Inflammatory macrophage treated with lipopolysaccharide for 1 hour (primary cell): Measurements from ENCODE around the gene NOL4L.

Experiments
- DNase-seq, 2 donors: peaks; one replicate each; pipeline ENCODE4 v3.0.0-alpha.2; 2020 to 2022

NOL4L gene

DNA sequence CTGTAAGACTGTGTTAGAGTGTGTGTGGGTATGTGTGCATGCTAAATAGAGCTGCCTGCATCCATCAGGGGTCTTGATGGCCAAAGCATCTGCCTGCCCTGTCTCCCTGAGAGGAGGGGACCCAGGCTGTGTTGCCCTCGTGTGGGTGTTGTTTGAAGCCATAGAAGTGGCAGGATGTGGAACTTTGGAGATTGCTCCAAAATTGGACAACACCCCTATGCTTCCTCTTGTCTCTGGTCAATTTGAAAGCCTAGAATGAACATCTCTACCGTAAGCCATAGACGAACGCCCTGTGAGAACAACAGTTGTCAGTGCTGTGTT lies 144.4 kb downstream of the NOL4L start:
- no peak for DNase-seq

DNA sequence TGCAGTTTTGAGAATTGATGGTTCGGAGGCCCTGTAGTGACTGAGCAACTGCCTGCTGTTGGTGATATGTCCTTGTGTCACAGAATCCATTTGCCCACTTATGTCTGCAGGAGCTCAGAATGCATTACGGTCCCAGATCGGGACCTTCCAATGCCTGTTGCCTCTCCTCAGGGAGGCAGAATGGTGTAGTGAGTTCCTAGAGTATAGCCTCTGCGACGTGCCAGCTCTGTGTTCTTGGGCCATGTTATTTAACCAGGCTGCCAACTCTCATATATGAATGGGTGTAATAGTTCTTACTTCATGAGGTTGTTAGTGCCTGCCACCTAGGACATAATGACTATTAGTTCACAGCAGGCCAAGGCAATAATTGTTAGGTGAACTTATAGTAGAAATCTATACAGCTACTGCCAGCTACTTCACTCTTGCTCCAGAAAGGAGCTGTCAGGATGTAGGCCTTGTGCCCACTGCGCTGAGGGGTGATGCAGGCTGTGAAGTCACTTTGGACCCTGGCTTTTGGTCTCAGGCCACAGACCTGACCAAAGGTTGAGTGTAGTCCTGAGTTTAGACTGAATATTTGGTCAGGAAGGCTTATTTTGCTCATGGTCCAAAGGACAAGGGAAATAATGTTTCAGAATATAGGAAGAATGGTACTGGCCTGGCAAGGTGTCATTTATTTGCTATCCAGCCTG lies 144.9 kb downstream of the NOL4L start:
- no peak for DNase-seq

DNA sequence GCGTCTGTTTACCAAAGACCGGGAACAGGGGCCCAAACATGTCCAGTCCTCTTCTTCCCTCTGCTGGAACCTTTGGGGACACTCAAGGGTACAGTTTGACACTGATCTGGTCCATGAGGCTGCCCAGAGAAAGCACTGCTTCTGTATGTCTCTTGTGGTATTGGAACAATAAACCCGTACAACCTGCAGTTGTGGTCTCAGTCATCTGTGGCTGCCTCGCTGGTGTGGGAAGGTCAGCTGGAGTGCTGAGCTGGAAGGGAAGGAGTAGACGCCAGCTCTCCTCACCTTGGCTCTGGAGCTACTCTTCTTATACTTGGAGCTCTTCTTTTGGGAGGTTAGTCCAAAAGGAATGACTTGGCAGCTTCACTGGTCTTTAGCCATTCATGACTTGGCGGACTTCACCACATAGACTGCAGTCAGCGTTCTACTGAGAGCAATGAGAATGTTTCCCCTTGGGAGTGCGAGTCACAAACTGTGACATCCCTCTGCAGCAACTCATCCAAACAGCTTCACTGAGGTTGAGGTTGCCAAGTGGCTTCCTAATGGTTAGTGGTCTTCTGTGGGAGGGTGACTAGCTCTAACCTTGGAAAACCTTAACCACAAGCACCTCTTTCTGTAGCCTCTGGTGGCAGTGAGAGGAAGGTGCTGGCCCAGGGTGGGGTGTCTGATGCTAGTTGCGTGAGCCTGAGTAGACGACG lies 145.9 kb downstream of the NOL4L start:
- no peak for DNase-seq

GRCh38 chr20:32438331-32438858 lies 146.7 kb downstream of the NOL4L start:
- no peak for DNase-seq

DNA sequence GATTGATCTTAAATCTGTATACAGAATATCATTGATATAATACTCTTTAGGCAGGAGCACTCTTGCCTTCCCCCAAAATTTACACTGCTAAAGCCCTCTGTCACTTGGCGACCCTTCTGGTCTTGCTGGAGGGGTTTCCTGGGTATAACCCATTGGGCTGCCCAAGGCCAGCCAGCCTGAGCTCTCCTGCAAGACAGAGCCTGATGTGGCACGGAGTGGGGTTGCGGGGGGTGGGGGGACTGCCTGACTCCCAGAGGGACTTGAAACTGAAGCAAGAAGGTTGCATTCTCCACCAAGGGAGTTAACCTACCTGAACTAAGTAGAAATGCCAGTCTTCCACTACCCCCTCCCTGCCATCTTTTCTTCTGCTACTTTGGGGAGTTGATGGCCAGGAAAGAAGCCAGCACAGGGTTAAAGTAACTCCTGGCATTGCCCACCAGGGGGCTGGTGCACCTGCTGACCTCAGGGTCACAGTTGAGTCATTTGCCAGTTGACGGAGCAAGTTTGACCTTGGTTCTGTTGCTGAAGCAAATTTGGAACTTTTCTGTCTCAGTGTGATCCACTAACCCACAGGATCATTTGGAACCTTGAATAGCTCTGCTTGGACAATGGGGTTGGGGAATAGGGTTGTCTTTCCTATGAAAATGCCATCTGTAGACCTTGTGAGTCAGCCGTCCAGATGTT lies 147.6 kb downstream of the NOL4L start:
- no peak for DNase-seq

GRCh38 chr20:32436968-32437367 lies 148.2 kb downstream of the NOL4L start:
- DNase-seq = no peak

DNA sequence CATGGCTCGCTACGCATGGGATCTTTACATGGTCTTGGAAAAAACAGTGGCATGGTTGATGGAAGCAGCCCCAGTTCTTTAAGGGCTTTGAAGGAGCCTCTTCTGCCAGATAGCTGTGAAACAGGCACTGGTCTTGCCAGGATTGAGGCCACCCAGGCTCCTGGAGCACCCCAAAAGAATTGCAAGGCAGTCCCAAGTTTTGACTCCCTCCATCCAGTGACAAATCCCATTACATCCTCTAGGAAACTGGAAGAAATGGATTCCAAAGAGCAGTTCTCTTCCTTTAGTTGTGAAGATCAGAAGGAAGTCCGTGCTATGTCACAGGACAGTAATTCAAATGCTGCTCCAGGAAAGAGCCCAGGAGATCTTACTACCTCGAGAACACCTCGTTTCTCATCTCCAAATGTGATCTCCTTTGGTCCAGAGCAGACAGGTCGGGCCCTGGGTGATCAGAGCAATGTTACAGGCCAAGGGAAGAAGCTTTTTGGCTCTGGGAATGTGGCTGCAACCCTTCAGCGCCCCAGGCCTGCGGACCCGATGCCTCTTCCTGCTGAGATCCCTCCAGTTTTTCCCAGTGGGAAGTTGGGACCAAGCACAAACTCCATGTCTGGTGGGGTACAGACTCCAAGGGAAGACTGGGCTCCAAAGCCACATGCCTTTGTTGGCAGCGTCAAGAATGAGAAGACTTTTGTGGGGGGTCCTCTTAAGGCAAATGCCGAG lies 148.8 kb downstream of the NOL4L start:
- DNase-seq = no peak

DNA sequence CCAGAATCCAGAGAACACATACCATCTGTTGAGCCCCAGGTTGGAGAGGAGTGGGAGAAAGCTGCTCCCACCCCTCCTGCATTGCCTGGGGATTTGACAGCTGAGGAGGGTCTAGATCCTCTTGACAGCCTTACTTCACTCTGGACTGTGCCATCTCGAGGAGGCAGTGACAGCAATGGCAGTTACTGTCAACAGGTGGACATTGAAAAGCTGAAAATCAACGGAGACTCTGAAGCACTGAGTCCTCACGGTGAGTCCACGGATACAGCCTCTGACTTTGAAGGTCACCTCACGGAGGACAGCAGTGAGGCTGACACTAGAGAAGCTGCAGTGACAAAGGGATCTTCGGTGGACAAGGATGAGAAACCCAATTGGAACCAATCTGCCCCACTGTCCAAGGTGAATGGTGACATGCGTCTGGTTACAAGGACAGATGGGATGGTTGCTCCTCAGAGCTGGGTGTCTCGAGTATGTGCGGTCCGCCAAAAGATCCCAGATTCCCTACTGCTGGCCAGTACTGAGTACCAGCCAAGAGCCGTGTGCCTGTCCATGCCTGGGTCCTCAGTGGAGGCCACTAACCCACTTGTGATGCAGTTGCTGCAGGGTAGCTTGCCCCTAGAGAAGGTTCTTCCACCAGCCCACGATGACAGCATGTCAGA lies 149.6 kb downstream of the NOL4L start:
- no peak for DNase-seq

DNA sequence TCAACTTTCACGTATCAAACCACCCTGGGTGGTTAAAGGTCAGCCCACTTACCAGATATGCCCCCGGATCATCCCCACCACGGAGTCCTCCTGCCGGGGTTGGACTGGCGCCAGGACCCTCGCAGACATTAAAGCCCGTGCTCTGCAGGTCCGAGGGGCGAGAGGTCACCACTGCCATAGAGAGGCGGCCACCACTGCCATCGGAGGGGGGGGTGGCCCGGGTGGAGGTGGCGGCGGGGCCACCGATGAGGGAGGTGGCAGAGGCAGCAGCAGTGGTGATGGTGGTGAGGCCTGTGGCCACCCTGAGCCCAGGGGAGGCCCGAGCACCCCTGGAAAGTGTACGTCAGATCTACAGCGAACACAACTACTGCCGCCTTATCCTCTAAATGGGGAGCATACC lies 150.7 kb downstream of the NOL4L start:
- no peak for DNase-seq

GRCh38 chr20:32433311-32434021 lies 151.7 kb downstream of the NOL4L start:
- no peak for DNase-seq

DNA sequence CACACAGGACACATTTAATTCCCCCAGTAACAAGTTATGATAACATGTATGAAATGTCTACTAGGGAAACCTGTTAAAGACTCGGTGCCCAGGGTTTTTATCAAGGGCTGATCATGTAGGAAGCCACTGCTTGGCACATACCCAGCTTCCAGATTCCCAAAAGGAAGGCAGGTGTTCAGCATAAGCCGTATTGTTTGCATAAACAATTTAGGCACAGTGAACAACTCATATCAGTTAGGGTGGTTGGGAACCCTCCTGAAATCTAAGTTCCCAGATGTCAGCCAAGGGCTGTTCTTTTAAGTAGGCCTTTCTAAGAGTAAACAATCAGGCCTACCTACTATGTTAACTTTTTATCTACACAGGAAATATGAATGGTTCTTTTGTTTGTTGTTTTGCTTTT lies 152.9 kb downstream of the NOL4L start:
- no peak for DNase-seq

DNA sequence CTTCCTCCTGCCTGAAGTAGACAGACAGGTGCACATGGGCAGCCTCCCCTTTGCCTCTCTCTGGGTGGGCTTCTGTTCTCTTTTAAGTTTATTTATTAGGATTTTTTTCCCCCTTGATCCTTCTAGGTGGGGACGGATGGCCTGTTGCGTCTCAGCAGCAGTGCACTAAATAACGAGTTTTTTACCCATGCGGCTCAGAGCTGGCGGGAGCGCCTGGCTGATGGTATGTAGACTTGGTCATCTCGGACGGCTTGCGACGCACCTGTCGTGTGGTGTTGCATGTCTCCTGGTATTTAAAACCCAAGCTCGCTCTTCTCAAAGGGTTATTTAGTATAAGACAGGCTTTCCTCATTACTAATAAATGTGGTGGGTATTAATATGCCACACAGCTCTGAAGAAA lies 153.7 kb downstream of the NOL4L start:
- no peak for DNase-seq

GRCh38 chr20:32429745-32430360 lies 155.3 kb downstream of the NOL4L start:
- no peak for DNase-seq

DNA sequence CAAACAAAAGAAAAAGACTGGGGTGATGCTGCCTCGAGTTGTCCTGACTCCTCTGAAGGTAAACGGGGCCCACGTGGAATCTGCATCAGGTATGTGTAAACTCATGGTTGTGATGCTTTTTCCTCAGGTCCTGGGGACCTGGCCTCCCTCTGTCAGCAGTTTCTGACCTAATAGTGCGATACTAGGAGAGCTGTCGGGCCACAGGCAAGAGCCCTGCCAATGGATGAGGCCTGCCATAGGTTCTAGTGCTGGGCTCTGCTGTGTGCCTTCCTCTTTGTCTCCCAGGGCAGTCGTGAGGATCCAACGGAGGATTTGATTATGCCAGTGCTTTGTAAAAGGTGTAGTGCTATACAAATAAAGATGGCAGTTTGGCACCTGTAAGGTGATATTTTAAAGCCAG lies 155.8 kb downstream of the NOL4L start:
- no peak for DNase-seq

GRCh38 chr20:32427996-32428395 lies 157.1 kb downstream of the NOL4L start:
- no peak for DNase-seq

GRCh38 chr20:32421290-32421689 lies 163.8 kb downstream of the NOL4L start:
- DNase-seq = no peak

DNA sequence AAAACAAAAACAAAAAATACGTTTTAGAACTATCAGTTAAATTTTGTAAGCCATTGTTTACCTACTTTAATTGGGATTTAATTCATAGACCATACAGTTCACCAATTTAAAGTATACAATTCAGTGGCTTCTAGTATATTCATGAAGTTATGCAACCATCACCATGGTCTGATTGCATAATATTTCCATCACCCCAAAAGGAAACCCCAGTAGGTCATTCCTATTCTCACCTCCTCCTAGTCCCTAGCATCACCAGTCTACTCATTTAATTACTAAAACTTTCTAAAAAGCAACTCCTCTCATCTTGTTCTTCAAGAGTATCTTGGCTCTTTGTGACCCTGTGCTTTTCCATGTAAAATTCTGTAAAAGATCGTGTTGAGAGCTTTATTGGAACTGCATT lies 166.8 kb downstream of the NOL4L start:
- peak; percentile 9 to 27 for DNase-seq

- no peak for DNase-seq
Measured at GRCh38 chr20:32416206-32416605, 168.9 kb downstream of the NOL4L start.

DNA sequence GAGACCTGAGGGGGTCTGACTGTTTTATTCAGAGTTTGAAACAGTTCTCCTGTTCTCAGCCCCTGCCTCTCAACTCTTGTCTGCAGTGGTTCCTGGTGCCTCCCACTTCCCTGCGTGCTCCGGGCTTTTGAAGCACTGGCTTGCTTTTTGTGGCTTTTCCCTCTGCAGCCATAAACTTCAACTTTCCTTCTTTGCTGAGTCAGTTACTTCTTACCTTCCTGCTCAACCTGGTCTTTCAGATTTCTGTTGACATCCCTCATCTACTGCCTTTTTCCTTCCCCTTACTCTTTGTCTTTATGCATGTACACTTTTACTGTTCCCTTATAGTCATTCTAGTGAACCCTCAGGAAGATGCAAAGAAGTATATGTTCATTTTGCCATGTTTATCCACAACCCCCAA lies 169.6 kb downstream of the NOL4L start:
- no peak for DNase-seq

DNA sequence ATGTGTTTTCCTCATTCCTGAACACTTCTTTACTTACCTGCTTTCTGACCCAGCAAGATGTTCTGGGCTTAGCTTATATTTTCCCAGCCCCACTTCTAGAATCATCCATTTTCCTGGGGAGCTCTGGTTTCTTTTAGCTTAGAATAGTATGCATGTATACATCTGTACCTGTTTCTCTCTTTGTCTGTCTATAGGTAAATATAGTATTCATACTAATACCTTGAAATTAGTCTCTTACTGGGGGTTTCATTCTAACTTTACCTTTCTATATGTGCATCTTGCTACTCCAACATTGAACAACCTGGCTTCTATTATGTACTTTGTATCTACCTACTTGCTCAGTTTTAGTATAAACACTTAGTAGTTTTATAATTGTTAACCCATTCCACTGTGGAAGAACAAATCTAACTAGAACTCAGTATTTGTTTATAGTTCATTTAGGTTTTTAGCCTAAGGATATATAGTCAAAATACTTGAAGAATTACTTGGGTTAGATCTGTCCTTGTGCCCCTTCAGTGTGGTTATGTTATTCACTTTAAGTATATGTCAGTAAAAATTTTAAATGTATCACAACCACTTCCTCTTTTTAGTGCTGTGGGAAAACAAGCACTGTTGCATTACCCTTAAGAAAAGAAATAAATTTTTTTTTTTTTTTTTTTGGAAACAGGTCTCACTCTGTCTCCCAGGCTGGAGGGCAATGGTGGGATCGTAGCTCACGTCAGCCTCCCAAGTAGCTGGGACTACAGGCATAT lies 173.0 kb downstream of the NOL4L start:
- DNase-seq = peak; percentile 27 to 50
